HepG2 (cell line): Measurements from ENCODE around the gene BRMS1. TPM values are rescaled to one million over a fixed set of nuclear protein-coding genes. Genes with fewer than 3 reads are reported as not detected.

Experiments used
- HDAC2 ChIP-seq: sonication (generic); formaldehyde crosslinking; IDR thresholded peaks from 2 replicates; pipeline ENCODE4 v1.4.0; 2020; ENCODE audit warnings: missing genetic modification reagents
- HES4 ChIP-seq: sonication (generic); formaldehyde crosslinking; IDR thresholded peaks from 2 replicates; pipeline ENCODE4 v1.9.0; 2021; ENCODE audit warnings: mild to moderate bottlenecking, missing genetic modification reagents, borderline replicate concordance
- HOXA3 ChIP-seq: sonication (generic); formaldehyde crosslinking; IDR thresholded peaks from 2 replicates; pipeline ENCODE4 v1.5.0; 2020; ENCODE audit warnings: missing genetic modification reagents
- ISL2 ChIP-seq: sonication (generic); formaldehyde crosslinking; IDR thresholded peaks from 2 replicates; pipeline ENCODE4 v1.5.0; 2020; ENCODE audit warnings: missing genetic modification reagents
- ISX ChIP-seq: sonication (generic); formaldehyde crosslinking; conservative IDR thresholded peaks from 2 replicates; pipeline ENCODE4 v1.5.0; 2020; ENCODE audit warnings: missing genetic modification reagents
- KMT2A ChIP-seq: sonication (generic); formaldehyde crosslinking; IDR thresholded peaks from 2 replicates; pipeline ENCODE4 v1.4.0; 2020; ENCODE audit warnings: missing genetic modification reagents
- NR1H2 ChIP-seq: sonication (generic); formaldehyde crosslinking; IDR thresholded peaks from 2 replicates; pipeline ENCODE4 v1.8.1; 2022; ENCODE audit warnings: low read depth, missing genetic modification reagents, borderline replicate concordance
- PRPF4 ChIP-seq: fragments of 200-400 bp; formaldehyde crosslinking; IDR thresholded peaks from 2 replicates; pipeline ENCODE4 v1.6.1; 2016; ENCODE audit warnings: low read length, low read depth; ENCODE audit not compliant: poor library complexity, severe bottlenecking
- RBFOX2 ChIP-seq: fragments of 200-400 bp; formaldehyde crosslinking; IDR thresholded peaks from 2 replicates; pipeline ENCODE4 v1.6.1; 2017; ENCODE audit warnings: low read depth, mild to moderate bottlenecking, low read length
- RFXAP ChIP-seq: sonication (generic); formaldehyde crosslinking; IDR thresholded peaks from 2 replicates; pipeline ENCODE4 v1.4.0; 2020; ENCODE audit warnings: missing genetic modification reagents, borderline replicate concordance
- ZNF510 ChIP-seq: sonication (generic); formaldehyde crosslinking; IDR thresholded peaks from 2 replicates; pipeline ENCODE4 v1.4.0; 2020; ENCODE audit warnings: low read depth, mild to moderate bottlenecking, missing genetic modification reagents
- ZNF556 ChIP-seq: sonication (generic); formaldehyde crosslinking; IDR thresholded peaks from 2 replicates; pipeline ENCODE4 v1.4.0; 2020; ENCODE audit warnings: mild to moderate bottlenecking, missing genetic modification reagents, borderline replicate concordance
- ZNF891 ChIP-seq: sonication (generic); formaldehyde crosslinking; IDR thresholded peaks from 2 replicates; pipeline ENCODE4 v1.5.0; 2020; ENCODE audit warnings: mild to moderate bottlenecking, missing genetic modification reagents
- polyA plus RNA-seq, 8 experiments: library from polyadenylated mRNA; depleted of rRNA in 3 of 8; stranded (reverse) in 7 of 8; unstranded in 1 of 8; fragments of >200 nt; fragmentation: Illumina TruSeq in 4 of 8; extraction: Trizol in 4 of 8; gene quantifications; 2 replicates each; pipeline versions ENCODE4 v1.2.1 to v1.2.3, GENCODE V29; 2011 to 2016; ENCODE audit warnings: low read depth in 4 of 8, missing spikeins in 1 of 8, mixed read lengths in 1 of 8; ENCODE audit not compliant: insufficient read depth in 1 of 8
- total RNA-seq, 5 experiments: library from RNA; depleted of rRNA; stranded (reverse); fragments of >200 nt; fragmentation: Illumina TruSeq; extraction: Trizol; gene quantifications; 2 replicates each; pipeline ENCODE4 v1.2.3, GENCODE V29; 2016; ENCODE audit warnings: low read depth in 1 of 5
- TF ChIP-seq, protein P1 (sequence below), 2 experiments: fragments of 450-650 bp in 1 of 2; sonication (generic) in 1 of 2; formaldehyde crosslinking in 1 of 2; IDR thresholded peaks; 2 replicates each; pipeline versions ENCODE4 v1.6.1 to v1.8.0; 2016 to 2022; ENCODE audit warnings: antibody characterized with exemption in 1 of 2, mild to moderate bottlenecking in 1 of 2, missing genetic modification reagents in 1 of 2
- TF ChIP-seq, protein P2 (sequence below): sonication (generic); formaldehyde crosslinking; IDR thresholded peaks from 2 replicates; pipeline ENCODE4 v1.5.0; 2020; ENCODE audit warnings: missing genetic modification reagents, mild to moderate bottlenecking, borderline replicate concordance
- TF ChIP-seq, protein P3 (sequence below): sonication (generic); formaldehyde crosslinking; IDR thresholded peaks from 2 replicates; pipeline ENCODE4 v1.9.0; 2021; ENCODE audit warnings: missing genetic modification reagents, borderline replicate concordance

Gene BRMS1
- total and polyA plus RNA-seq, 2 of the 13 experiments (the other 11 are each of a cell fraction or from before 2014, with no cell fraction given), result 15.8 to 55.7 TPM

DNA sequence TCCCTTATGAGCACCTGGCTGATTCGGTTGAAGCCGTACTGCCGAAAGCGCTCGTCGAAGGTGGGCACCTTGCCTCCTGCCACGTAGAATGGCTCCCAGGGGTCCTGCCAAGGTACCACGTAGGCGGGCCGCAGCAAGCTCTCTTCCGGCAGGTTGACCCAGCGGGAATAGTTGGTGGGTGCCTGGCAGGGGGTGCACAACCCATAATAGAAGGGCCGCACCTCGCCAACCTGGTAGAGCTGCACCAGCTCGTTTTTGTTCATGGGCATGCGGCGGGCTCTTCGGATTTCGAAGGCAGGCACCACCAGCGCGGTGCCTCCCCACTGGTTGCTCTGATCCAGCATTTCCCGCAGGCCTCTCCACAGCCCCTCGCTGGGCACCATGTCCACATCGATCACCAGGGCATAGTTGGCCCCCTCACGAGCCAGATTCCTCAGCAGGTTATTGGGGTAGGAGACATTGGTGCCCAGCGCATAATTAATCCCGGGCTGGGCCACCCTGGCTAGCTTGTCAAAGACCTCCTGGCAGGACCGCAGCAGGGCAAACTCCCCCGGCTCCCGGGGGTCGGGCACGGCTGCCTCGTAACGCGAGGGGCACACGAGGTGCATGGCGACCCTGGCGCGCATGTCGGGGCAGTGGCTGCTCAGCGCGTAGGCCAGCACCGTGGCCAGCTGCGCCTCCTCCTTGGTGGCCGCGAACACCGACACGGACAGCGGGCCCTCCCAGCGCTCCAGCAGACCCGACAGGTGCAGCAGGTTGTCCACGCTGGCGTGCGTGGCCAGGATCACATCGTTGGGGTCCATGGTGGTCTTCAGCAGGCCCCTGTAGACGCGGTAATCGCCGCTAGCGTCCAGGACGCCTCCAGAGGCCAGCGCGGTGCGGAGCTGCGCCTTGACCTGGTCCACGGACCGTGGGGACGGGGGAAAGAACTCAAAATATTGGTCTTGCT lies 1.8 kb upstream of the BRMS1 start (continued):
- TF ChIP-seq RBFOX2 (no peak; the same call in 1 of the 2 replicates), ZNF510 (CRISPR knock-in tag) (no peak), NR1H2 (CRISPR knock-in tag) (0 out of 2 replicates have a peak, but pooled peaks have one; percentile 39), ZNF891 (CRISPR knock-in tag) (peak; percentile 65; the same call in 1 of the 2 replicates), HDAC2 (CRISPR knock-in tag) (peak; percentile 5), ISL2 (CRISPR knock-in tag) (peak; percentile 57; the same call in 1 of the 2 replicates), HOXA3 (CRISPR knock-in tag) (peak; percentile 38; the same call in 1 of the 2 replicates), ISX (no peak), ZNF556 (CRISPR knock-in tag) (no peak), KMT2A (CRISPR knock-in tag) (peak; percentile 40; the same call in 1 of the 2 replicates), RFXAP (CRISPR knock-in tag) (peak; percentile 47; the same call in 1 of the 2 replicates), HES4 (CRISPR knock-in tag) (peak; percentile 56; the same call in 1 of the 2 replicates), PRPF4 (peak; percentile 65)
- TF ChIP-seq, protein P1, sequence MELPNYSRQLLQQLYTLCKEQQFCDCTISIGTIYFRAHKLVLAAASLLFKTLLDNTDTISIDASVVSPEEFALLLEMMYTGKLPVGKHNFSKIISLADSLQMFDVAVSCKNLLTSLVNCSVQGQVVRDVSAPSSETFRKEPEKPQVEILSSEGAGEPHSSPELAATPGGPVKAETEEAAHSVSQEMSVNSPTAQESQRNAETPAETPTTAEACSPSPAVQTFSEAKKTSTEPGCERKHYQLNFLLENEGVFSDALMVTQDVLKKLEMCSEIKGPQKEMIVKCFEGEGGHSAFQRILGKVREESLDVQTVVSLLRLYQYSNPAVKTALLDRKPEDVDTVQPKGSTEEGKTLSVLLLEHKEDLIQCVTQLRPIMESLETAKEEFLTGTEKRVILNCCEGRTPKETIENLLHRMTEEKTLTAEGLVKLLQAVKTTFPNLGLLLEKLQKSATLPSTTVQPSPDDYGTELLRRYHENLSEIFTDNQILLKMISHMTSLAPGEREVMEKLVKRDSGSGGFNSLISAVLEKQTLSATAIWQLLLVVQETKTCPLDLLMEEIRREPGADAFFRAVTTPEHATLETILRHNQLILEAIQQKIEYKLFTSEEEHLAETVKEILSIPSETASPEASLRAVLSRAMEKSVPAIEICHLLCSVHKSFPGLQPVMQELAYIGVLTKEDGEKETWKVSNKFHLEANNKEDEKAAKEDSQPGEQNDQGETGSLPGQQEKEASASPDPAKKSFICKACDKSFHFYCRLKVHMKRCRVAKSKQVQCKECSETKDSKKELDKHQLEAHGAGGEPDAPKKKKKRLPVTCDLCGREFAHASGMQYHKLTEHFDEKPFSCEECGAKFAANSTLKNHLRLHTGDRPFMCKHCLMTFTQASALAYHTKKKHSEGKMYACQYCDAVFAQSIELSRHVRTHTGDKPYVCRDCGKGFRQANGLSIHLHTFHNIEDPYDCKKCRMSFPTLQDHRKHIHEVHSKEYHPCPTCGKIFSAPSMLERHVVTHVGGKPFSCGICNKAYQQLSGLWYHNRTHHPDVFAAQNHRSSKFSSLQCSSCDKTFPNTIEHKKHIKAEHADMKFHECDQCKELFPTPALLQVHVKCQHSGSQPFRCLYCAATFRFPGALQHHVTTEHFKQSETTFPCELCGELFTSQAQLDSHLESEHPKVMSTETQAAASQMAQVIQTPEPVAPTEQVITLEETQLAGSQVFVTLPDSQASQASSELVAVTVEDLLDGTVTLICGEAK (IDR thresholded peaks at IDR 0.05), result no peak
- TF ChIP-seq, protein P1 (CRISPR knock-in tag; IDR thresholded peaks at IDR 0.05), result peak; percentile 87
- TF ChIP-seq, protein P2, sequence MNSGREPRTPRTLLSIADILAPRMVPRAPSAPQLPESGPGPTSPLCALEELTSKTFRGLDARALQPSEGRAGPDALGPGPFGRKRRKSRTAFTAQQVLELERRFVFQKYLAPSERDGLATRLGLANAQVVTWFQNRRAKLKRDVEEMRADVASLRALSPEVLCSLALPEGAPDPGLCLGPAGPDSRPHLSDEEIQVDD (CRISPR knock-in tag), result no peak
- TF ChIP-seq, protein P3, sequence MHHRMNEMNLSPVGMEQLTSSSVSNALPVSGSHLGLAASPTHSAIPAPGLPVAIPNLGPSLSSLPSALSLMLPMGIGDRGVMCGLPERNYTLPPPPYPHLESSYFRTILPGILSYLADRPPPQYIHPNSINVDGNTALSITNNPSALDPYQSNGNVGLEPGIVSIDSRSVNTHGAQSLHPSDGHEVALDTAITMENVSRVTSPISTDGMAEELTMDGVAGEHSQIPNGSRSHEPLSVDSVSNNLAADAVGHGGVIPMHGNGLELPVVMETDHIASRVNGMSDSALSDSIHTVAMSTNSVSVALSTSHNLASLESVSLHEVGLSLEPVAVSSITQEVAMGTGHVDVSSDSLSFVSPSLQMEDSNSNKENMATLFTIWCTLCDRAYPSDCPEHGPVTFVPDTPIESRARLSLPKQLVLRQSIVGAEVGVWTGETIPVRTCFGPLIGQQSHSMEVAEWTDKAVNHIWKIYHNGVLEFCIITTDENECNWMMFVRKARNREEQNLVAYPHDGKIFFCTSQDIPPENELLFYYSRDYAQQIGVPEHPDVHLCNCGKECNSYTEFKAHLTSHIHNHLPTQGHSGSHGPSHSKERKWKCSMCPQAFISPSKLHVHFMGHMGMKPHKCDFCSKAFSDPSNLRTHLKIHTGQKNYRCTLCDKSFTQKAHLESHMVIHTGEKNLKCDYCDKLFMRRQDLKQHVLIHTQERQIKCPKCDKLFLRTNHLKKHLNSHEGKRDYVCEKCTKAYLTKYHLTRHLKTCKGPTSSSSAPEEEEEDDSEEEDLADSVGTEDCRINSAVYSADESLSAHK (CRISPR knock-in tag), result no peak
